RWPE2 (cell line): ENCODE data around the gene FNDC3B.

Experiments
- ATAC-seq: fragments of 200-7000 bp; cut with Tn5 transposase; 3 replicates; pipeline ENCODE4 v1.9.1; 2021; ENCODE audit warnings: low read depth
- DNase-seq: peaks from one replicate; pipeline ENCODE4 v3.0.0-alpha.2; 2020; ENCODE audit warnings: low spot score
- H3K27ac ChIP-seq: fragments of 450-650 bp; 2 replicates; pipeline ENCODE4 v1.5.1; 2017; ENCODE audit warnings: mild to moderate bottlenecking; ENCODE audit not compliant: poor library complexity, severe bottlenecking
- H3K27me3 ChIP-seq: fragments of 250-450 bp; sonication (Bioruptor Pico); 2 replicates; pipeline ENCODE4 v1.5.1; 2021; ENCODE audit warnings: mild to moderate bottlenecking, moderate library complexity; ENCODE audit not compliant: insufficient read depth, poor library complexity, severe bottlenecking
- H3K36me3 ChIP-seq: fragments of 250-450 bp; sonication (Bioruptor Pico); 2 replicates; pipeline ENCODE4 v1.5.1; 2020; ENCODE audit warnings: low read depth, mild to moderate bottlenecking, moderate library complexity
- H3K4me1 ChIP-seq: fragments of 250-450 bp; sonication (Bioruptor Pico); 2 replicates; pipeline ENCODE4 v1.5.1; 2021; ENCODE audit warnings: mild to moderate bottlenecking, moderate library complexity; ENCODE audit not compliant: insufficient read depth, poor library complexity, severe bottlenecking
- H3K4me3 ChIP-seq: fragments of 250-450 bp; sonication (Bioruptor Pico); 2 replicates; pipeline ENCODE4 v1.5.1; 2021; ENCODE audit warnings: mild to moderate bottlenecking, moderate library complexity; ENCODE audit not compliant: severe bottlenecking
- H3K9me3 ChIP-seq: fragments of 250-450 bp; sonication (Bioruptor Pico); 2 replicates; pipeline ENCODE4 v1.5.1; 2021; ENCODE audit warnings: mild to moderate bottlenecking, moderate library complexity; ENCODE audit not compliant: severe bottlenecking
- TF ChIP-seq, protein P1 (sequence below): fragments of 450-650 bp; IDR thresholded peaks from one replicate; pipeline ENCODE4 v1.5.1; 2017; ENCODE audit warnings: mild to moderate bottlenecking, moderate library complexity; ENCODE audit not compliant: poor library complexity, severe bottlenecking

FNDC3B gene

DNA sequence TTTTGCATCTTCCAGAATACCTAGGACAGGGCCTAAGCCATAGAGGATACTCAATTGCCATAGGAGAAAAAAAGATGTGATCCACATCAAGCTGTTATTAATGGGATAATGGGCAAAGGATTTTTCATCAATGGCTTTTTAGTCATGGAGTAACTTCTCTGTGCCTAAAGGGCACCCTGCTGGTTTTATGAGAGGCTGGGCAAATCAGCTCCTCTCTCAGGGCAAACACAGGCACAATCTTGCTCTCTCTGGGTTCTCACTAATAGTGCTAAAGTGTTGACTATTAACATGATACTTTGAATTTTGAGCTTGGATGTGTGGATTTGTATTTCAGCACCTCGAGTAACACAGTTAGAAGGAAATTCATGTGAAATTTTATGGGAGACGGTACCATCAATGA, 341.3 kb downstream of the FNDC3B start:
- Histone ChIP-seq H3K4me3 (no peak overlapping the region), H3K36me3 (peaks cover 80% of the 10 kb centered on the region), H3K4me1 (no peaks in the 10 kb centered on the region), H3K27me3 (no peaks in the 10 kb centered on the region), H3K27ac (no peak overlapping the region), H3K9me3 (no peaks in the 10 kb centered on the region)
- no peak for ATAC-seq
- TF ChIP-seq, protein P1, sequence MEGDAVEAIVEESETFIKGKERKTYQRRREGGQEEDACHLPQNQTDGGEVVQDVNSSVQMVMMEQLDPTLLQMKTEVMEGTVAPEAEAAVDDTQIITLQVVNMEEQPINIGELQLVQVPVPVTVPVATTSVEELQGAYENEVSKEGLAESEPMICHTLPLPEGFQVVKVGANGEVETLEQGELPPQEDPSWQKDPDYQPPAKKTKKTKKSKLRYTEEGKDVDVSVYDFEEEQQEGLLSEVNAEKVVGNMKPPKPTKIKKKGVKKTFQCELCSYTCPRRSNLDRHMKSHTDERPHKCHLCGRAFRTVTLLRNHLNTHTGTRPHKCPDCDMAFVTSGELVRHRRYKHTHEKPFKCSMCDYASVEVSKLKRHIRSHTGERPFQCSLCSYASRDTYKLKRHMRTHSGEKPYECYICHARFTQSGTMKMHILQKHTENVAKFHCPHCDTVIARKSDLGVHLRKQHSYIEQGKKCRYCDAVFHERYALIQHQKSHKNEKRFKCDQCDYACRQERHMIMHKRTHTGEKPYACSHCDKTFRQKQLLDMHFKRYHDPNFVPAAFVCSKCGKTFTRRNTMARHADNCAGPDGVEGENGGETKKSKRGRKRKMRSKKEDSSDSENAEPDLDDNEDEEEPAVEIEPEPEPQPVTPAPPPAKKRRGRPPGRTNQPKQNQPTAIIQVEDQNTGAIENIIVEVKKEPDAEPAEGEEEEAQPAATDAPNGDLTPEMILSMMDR = no peak
- no peak for DNase-seq

GRCh38 chr3:172383306-172383796, 344.0 kb downstream of the FNDC3B start:
- Histone ChIP-seq H3K27me3 (no peaks in the 10 kb centered on the region), H3K27ac (no peak overlapping the region), H3K36me3 (peaks cover 59% of the 10 kb centered on the region), H3K9me3 (no peaks in the 10 kb centered on the region), H3K4me3 (no peak overlapping the region), H3K4me1 (no peaks in the 10 kb centered on the region)
- ATAC-seq (no peak), DNase-seq (no peak)
- TF ChIP-seq, protein P1 = no peak

DNA sequence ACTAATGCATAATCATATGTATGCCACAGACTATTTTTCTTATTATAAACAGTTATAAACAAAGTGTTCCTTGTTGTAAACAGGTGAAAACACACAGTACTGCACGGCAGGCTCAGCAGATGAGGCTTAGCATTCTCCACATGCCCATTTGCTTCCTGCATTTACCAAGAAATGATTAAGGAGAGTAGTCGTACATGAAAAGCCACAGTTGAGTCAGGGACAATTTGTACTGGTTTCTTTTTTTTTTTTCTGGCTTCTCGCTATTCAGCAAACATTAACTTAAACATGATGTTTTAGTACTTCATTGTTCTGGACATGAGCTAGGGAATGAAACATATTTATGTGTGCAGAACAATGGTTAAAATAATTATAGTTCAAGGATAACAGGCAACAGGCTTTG, 345.5 kb downstream of the FNDC3B start:
- no peak overlapping the region for H3K4me3 ChIP-seq

GRCh38 chr3:172387728-172388127, 348.4 kb downstream of the FNDC3B start:
- Histone ChIP-seq H3K36me3 (peaks cover 32% of the 10 kb centered on the region), H3K4me1 (no peaks in the 10 kb centered on the region), H3K27me3 (no peaks in the 10 kb centered on the region), H3K9me3 (no peaks in the 10 kb centered on the region), H3K4me3 (no peak overlapping the region), H3K27ac (no peak overlapping the region)
- TF ChIP-seq, protein P1 = no peak
- DNase-seq (no peak), ATAC-seq (no peak)

More for the DNA sequence above, 345.5 kb downstream of the FNDC3B start:
- peaks cover 49% of the 10 kb centered on the region for H3K36me3 ChIP-seq
- ATAC-seq (no peak), DNase-seq (no peak)
- H3K4me1 ChIP-seq = no peaks in the 10 kb centered on the region
- no peaks in the 10 kb centered on the region for H3K9me3 ChIP-seq
- H3K27ac ChIP-seq = no peak overlapping the region
- no peaks in the 10 kb centered on the region for H3K27me3 ChIP-seq
- TF ChIP-seq, protein P1 = no peak

- DNase-seq = no peak
- peaks cover 30% of the 10 kb centered on the region for H3K36me3 ChIP-seq
- no peak overlapping the region for H3K4me3 ChIP-seq
- H3K27me3 ChIP-seq = no peaks in the 10 kb centered on the region
- TF ChIP-seq, protein P1 = no peak
- no peak for ATAC-seq
- H3K27ac ChIP-seq = no peak overlapping the region
- no peaks in the 10 kb centered on the region for H3K4me1 ChIP-seq
- H3K9me3 ChIP-seq = no peaks in the 10 kb centered on the region
Measured at GRCh38 chr3:172388412-172389078, 349.2 kb downstream of the FNDC3B start.
